H1 (cell line): ENCODE data around the gene TTC13. TPM values are rescaled to one million over a fixed set of nuclear protein-coding genes. Genes with fewer than 3 reads are reported as not detected.

ENCODE experiments used
- CTCF ChIA-PET: fragments of 300-600 bp; sonication (Branson Sonifier 250); formaldehyde crosslinking; loops from one replicate; lab custom pipeline; 2021; ENCODE audit not compliant: partially characterized antibody; lab: Charles Lee
- POLR2A ChIA-PET: fragments of 300-600 bp; sonication (Branson Sonifier 250); formaldehyde crosslinking; loops from one replicate; lab custom pipeline; 2021; ENCODE audit warnings: inconsistent platforms; ENCODE audit not compliant: partially characterized antibody; lab: Charles Lee
- DNase-seq, 2 experiments: peaks; one replicate each; pipeline versions ENCODE4 v3.0.0 to v3.0.0-alpha.2; 2010 to 2022; ENCODE audit warnings: low spot score in 2 of 2, low read depth in 1 of 2, mixed read lengths in 1 of 2
- FAIRE-seq: peaks from 2 replicates; lab custom pipeline; 2011; peaks lifted over from hg19 to GRCh38; lab: Jason Lieb, UNC
- H2AFZ ChIP-seq: 2 replicates; pipeline ENCODE4 v1.8.1; 2012; ENCODE audit warnings: low read length, inconsistent platforms
- H2AK5ac ChIP-seq: 2 replicates; pipeline ENCODE4 v1.6.1; 2013; ENCODE audit warnings: low read depth, low read length
- H2BK120ac ChIP-seq: replicated peaks from 2 replicates; pipeline ENCODE3; 2013; ENCODE audit warnings: low read depth, low read length, inconsistent platforms
- H2BK12ac ChIP-seq: 2 replicates; pipeline ENCODE4 v1.6.1; 2013; ENCODE audit warnings: low read depth, low read length
- H2BK15ac ChIP-seq: 2 replicates; pipeline ENCODE4 v1.6.1; 2013; ENCODE audit warnings: low read length
- H2BK20ac ChIP-seq: 2 replicates; pipeline ENCODE4 v1.6.1; 2013; ENCODE audit warnings: low read length
- H2BK5ac ChIP-seq: 2 replicates; pipeline ENCODE4 v1.6.1; 2013; ENCODE audit warnings: low read depth, low read length
- H3K14ac ChIP-seq: 2 replicates; pipeline ENCODE4 v1.6.1; 2013; ENCODE audit warnings: inconsistent platforms; ENCODE audit not compliant: insufficient read length
- H3K18ac ChIP-seq: 2 replicates; pipeline ENCODE4 v1.6.1; 2013; ENCODE audit warnings: low read length; ENCODE audit errors: extremely low read depth
- H3K23ac ChIP-seq: 2 replicates; pipeline ENCODE4 v1.6.1; 2013; ENCODE audit warnings: inconsistent platforms; ENCODE audit not compliant: insufficient read length
- H3K23me2 ChIP-seq: 2 replicates; pipeline ENCODE4 v1.6.1; 2013; ENCODE audit warnings: low read depth, low read length
- H3K27ac ChIP-seq: 2 replicates; pipeline ENCODE4 v1.6.1; 2011; ENCODE audit warnings: low read depth, low read length, inconsistent platforms
- H3K27me3 ChIP-seq, 4 experiments: replicated peaks in 1 of 4; 1 replicate in 1 of 4; 2 replicates in 3 of 4; pipeline versions ENCODE4 v1.6.1 to v1.8.1; 2011 to 2013; ENCODE audit warnings: low read length in 3 of 4, mild to moderate bottlenecking in 3 of 4, inconsistent platforms in 2 of 4, mixed read lengths in 2 of 4, moderate library complexity in 1 of 4; ENCODE audit not compliant: control insufficient read depth in 3 of 4, insufficient read depth in 3 of 4; ENCODE audit errors: extremely low read depth in 1 of 4
- H3K36me3 ChIP-seq, 4 experiments: 2 replicates each; pipeline versions ENCODE4 v1.6.1 to v1.8.1; 2011 to 2013; ENCODE audit warnings: mild to moderate bottlenecking in 4 of 4, low read length in 3 of 4, moderate library complexity in 2 of 4, control low read depth in 1 of 4, inconsistent platforms in 1 of 4; ENCODE audit not compliant: insufficient read depth in 4 of 4, control insufficient read depth in 2 of 4
- H3K4ac ChIP-seq: replicated peaks from 2 replicates; pipeline ENCODE3; 2013; ENCODE audit warnings: low read length, low read depth, mixed read lengths, inconsistent platforms; ENCODE audit not compliant: insufficient read length
- H3K4me1 ChIP-seq, 4 experiments: replicated peaks in 1 of 4; 1 replicate in 1 of 4; 2 replicates in 3 of 4; pipeline versions ENCODE4 v1.6.1 to v1.8.1; 2011 to 2013; ENCODE audit warnings: low read length in 3 of 4, inconsistent platforms in 2 of 4, mixed read lengths in 1 of 4; ENCODE audit not compliant: insufficient read depth in 4 of 4, control insufficient read depth in 3 of 4
- H3K4me2 ChIP-seq, 2 experiments: 2 replicates each; pipeline versions ENCODE4 v1.6.1 to v1.8.1; 2011 to 2013; ENCODE audit warnings: low read depth in 2 of 2, low read length in 2 of 2, control low read depth in 1 of 2, inconsistent platforms in 1 of 2, mild to moderate bottlenecking in 1 of 2; ENCODE audit not compliant: insufficient read depth in 1 of 2
- H3K4me3 ChIP-seq, 4 experiments: fragments of 200-600, 300-600 bp in 1 of 4; sonication (generic), shearing (Covaris generic), sonication (Bioruptor Twin) in 1 of 4; 2 replicates each; pipeline versions ENCODE4 v1.5.1 to v1.8.1; 2011 to 2016; ENCODE audit warnings: low read length in 4 of 4, low read depth in 3 of 4, control low read depth in 2 of 4, inconsistent platforms in 2 of 4, mild to moderate bottlenecking in 2 of 4, mixed read lengths in 1 of 4, moderate library complexity in 1 of 4; ENCODE audit not compliant: insufficient read depth in 2 of 4; ENCODE audit errors: extremely low read depth in 1 of 4
- H3K56ac ChIP-seq: replicated peaks from 2 replicates; pipeline ENCODE3; 2013; ENCODE audit warnings: low read depth, mild to moderate bottlenecking, mixed read lengths, low read length, inconsistent platforms; ENCODE audit not compliant: insufficient read length
- H3K79me1 ChIP-seq: 2 replicates; pipeline ENCODE4 v1.6.1; 2013; ENCODE audit warnings: low read depth, low read length, control low read depth
- H3K79me2 ChIP-seq, 2 experiments: 2 replicates each; pipeline versions ENCODE4 v1.6.1 to v1.8.1; 2012 to 2013; ENCODE audit warnings: low read length in 2 of 2, mild to moderate bottlenecking in 2 of 2, inconsistent platforms in 1 of 2; ENCODE audit not compliant: insufficient read depth in 2 of 2, control insufficient read depth in 1 of 2
- H3K9ac ChIP-seq, 4 experiments: replicated peaks in 1 of 4; 1 replicate in 1 of 4; 2 replicates in 3 of 4; pipeline versions ENCODE4 v1.6.1 to v1.8.1; 2011 to 2013; ENCODE audit warnings: low read depth in 3 of 4, low read length in 3 of 4, control low read depth in 2 of 4, mild to moderate bottlenecking in 2 of 4, moderate library complexity in 2 of 4, inconsistent platforms in 1 of 4; ENCODE audit errors: extremely low read depth in 1 of 4
- H3K9me3 ChIP-seq, 2 experiments: 2 replicates each; pipeline versions ENCODE4 v1.6.1 to v1.8.1; 2012 to 2013; ENCODE audit warnings: mild to moderate bottlenecking in 2 of 2, moderate library complexity in 2 of 2, control low read depth in 1 of 2, inconsistent platforms in 1 of 2, low read depth in 1 of 2, low read length in 1 of 2, mixed read lengths in 1 of 2; ENCODE audit not compliant: insufficient read depth in 2 of 2
- H4K20me1 ChIP-seq, 2 experiments: replicated peaks in 1 of 2; 2 replicates each; pipeline versions ENCODE3 to v1.8.1; 2011 to 2013; ENCODE audit warnings: inconsistent platforms in 2 of 2, low read length in 2 of 2, mild to moderate bottlenecking in 1 of 2; ENCODE audit not compliant: insufficient read depth in 2 of 2, control insufficient read depth in 1 of 2
- H4K5ac ChIP-seq: 2 replicates; pipeline ENCODE4 v1.6.1; 2013; ENCODE audit warnings: low read length, low read depth, mixed read lengths, inconsistent platforms; ENCODE audit not compliant: insufficient read length
- H4K8ac ChIP-seq: 2 replicates; pipeline ENCODE4 v1.8.0; 2013; ENCODE audit warnings: mild to moderate bottlenecking, moderate library complexity, low read length, inconsistent platforms; ENCODE audit not compliant: insufficient read depth; ENCODE audit errors: extremely low read depth
- H4K91ac ChIP-seq: replicated peaks from 2 replicates; pipeline ENCODE3; 2013; ENCODE audit warnings: low read length, mixed read lengths, inconsistent platforms; ENCODE audit not compliant: insufficient read length
- CREB1 ChIP-seq: IDR thresholded peaks from 2 replicates; pipeline ENCODE4 v1.6.1; 2012; ENCODE audit warnings: inconsistent platforms
- NANOG ChIP-seq: IDR thresholded peaks from 2 replicates; pipeline ENCODE4 v1.6.1; 2011; ENCODE audit warnings: low read length, low read depth, mild to moderate bottlenecking, inconsistent platforms; ENCODE audit not compliant: insufficient read depth, poor library complexity, severe bottlenecking
- SP4 ChIP-seq: IDR thresholded peaks from 2 replicates; pipeline ENCODE4 v1.6.1; 2012; ENCODE audit warnings: low read length, inconsistent platforms
- WGBS, 2 experiments: shearing (Covaris generic) in 1 of 2; methylation state at CpG; one replicate each; pipeline versions ENCODE4 v1.1.6 to v1.1.7; 2013 to 2015; ENCODE audit warnings: low lambda C conversion rate in 2 of 2, mixed read lengths in 2 of 2, inconsistent platforms in 1 of 2, low coverage in 1 of 2, missing lambda C conversion rate in 1 of 2; ENCODE audit not compliant: insufficient replicate concordance in 2 of 2, insufficient coverage in 1 of 2, insufficient read length in 1 of 2; ENCODE audit errors: extremely low coverage in 1 of 2, missing lambda C conversion rate in 1 of 2; 5-methylcytosine and 5-hydroxymethylcytosine counted together
- polyA plus RNA-seq, 7 experiments: library from polyadenylated mRNA; depleted of rRNA in 3 of 7; stranded (reverse) in 5 of 7; unstranded in 2 of 7; fragments of >200 nt in 5 of 7; fragments of 200-250 nt in 2 of 7; gene quantifications; 1 replicate in 5 of 7; 2 replicates in 1 of 7; 4 replicates in 1 of 7; pipeline versions ENCODE4 v1.2.1 to v1.2.3, GENCODE V29; 2011 to 2013; ENCODE audit warnings: missing spikeins in 2 of 7, mixed read lengths in 2 of 7
- total RNA-seq: library from RNA; stranded (reverse); fragmentation: NEBNext Ultra II Directional; extraction: Animal tissue kit (Norgen Biotek cat#: 25700); gene quantifications from 2 replicates; pipeline ENCODE4 v1.2.1, GENCODE V29; 2021

Gene TTC13
- total and polyA plus RNA-seq, 2 of the 8 experiments (the other 6 are each of a cell fraction or from before 2014, with no cell fraction given): 3.1 to 7.1 TPM

- POLR2A ChIA-PET: no interaction called here
- Histone ChIP-seq H4K20me1 (no peaks in the 10 kb centered on the region), H2BK12ac (0 out of 2 replicates have a peak overlapping the region, but pooled peaks have one; percentile 27), H2AK5ac (no peak overlapping the region), H3K4me3 (no peak overlapping the region), H4K8ac (no peak overlapping the region), H3K9ac (no peak overlapping the region), H2BK15ac (no peak overlapping the region), H3K4me1 (no peaks in the 10 kb centered on the region), H3K79me2 (no peaks in the 10 kb centered on the region), H3K27me3 (no peaks in the 10 kb centered on the region; a peak in 3 of 7 replicates), H3K14ac (no peak overlapping the region), H3K36me3 (no peaks in the 10 kb centered on the region), H4K5ac (no peak overlapping the region), H3K27ac (no peak overlapping the region), H2BK20ac (0 out of 2 replicates have a peak overlapping the region, but pooled peaks have one; percentile 32), H3K23ac (no peak overlapping the region), H4K91ac (no peak overlapping the region), H3K23me2 (no peaks in the 10 kb centered on the region; the same call in 1 of the 2 replicates), H3K18ac (no peak overlapping the region), H3K56ac (no peak overlapping the region), H3K4me2 (no peak overlapping the region), H2BK5ac (peak overlapping the region; percentile 32; the same call in 1 of the 2 replicates), H2BK120ac (no peak overlapping the region), H2AFZ (no peak overlapping the region), H3K4ac (no peak overlapping the region), H3K9me3 (no peaks in the 10 kb centered on the region), H3K79me1 (no peaks in the 10 kb centered on the region)
- WGBS, 2 experiments: 93% methylated on average over 10 of the region's 10 CpGs; no CpG with 5 or more reads in 1 of the 2 experiments
- no peak for TF ChIP-seq NANOG
- no peak for TF ChIP-seq SP4
- TF ChIP-seq CREB1: no peak
- CTCF ChIA-PET: interaction anchor here (1.5 kb wide), 1 partner anchor 13 kb away, joined by 6 read pairs; the partner anchor contains the start of gene FAM89A
- no peak for DNase-seq
- FAIRE-seq: no peak
Observed at GRCh38 chr1:231027971-231028370, 49.3 kb upstream of the TTC13 start.
